Astrocyte (in vitro differentiated cells and primary cell): Measurements from ENCODE around the gene CAPN9. TPM values are rescaled to one million over a fixed set of nuclear protein-coding genes. Genes with fewer than 3 reads are reported as not detected.

Experiments used
- DNase-seq: peaks from one replicate; pipeline ENCODE4 v3.0.0-alpha.2; 2010; ENCODE audit warnings: low read depth
- FAIRE-seq: peaks from 2 replicates; lab custom pipeline; 2011; peaks lifted over from hg19 to GRCh38; lab: Jason Lieb, UNC
- H2AFZ ChIP-seq: 2 replicates; pipeline ENCODE4 v1.6.0; 2012; ENCODE audit warnings: low read depth, low read length, inconsistent platforms
- H3K27ac ChIP-seq: 2 replicates; pipeline ENCODE4 v1.5.1; 2011; ENCODE audit warnings: low read depth, low read length, inconsistent platforms
- H3K27me3 ChIP-seq: 2 replicates; pipeline ENCODE4 v1.6.0; 2011; ENCODE audit warnings: low read length, inconsistent platforms; ENCODE audit not compliant: insufficient read depth
- H3K36me3 ChIP-seq: 2 replicates; pipeline ENCODE4 v1.5.1; 2011; ENCODE audit warnings: low read length, inconsistent platforms; ENCODE audit not compliant: insufficient read depth
- H3K4me1 ChIP-seq: 2 replicates; pipeline ENCODE4 v1.5.1; 2011; ENCODE audit warnings: low read length, inconsistent platforms; ENCODE audit not compliant: insufficient read depth
- H3K4me2 ChIP-seq: 2 replicates; pipeline ENCODE4 v1.6.0; 2012; ENCODE audit warnings: low read length, inconsistent platforms
- H3K4me3 ChIP-seq: 2 replicates; pipeline ENCODE4 v1.5.1; 2011; ENCODE audit warnings: low read depth, mild to moderate bottlenecking, low read length, inconsistent platforms; ENCODE audit not compliant: insufficient read depth
- H3K79me2 ChIP-seq: 2 replicates; pipeline ENCODE4 v1.6.0; 2012; ENCODE audit warnings: mild to moderate bottlenecking, low read length, inconsistent platforms; ENCODE audit not compliant: insufficient read depth
- H3K9ac ChIP-seq: 2 replicates; pipeline ENCODE4 v1.6.0; 2012; ENCODE audit warnings: mild to moderate bottlenecking, low read length, inconsistent platforms
- H3K9me3 ChIP-seq: 2 replicates; pipeline ENCODE4 v1.5.1; 2012; ENCODE audit warnings: low read depth, mild to moderate bottlenecking, low read length, inconsistent platforms; ENCODE audit not compliant: insufficient read depth
- H4K20me1 ChIP-seq: 2 replicates; pipeline ENCODE4 v1.6.0; 2012; ENCODE audit warnings: low read length, inconsistent platforms; ENCODE audit not compliant: insufficient read depth
- H3K27ac Mint-ChIP-seq: one replicate; pipeline ENCODE4 v1.8.0; 2021; ENCODE audit warnings: mild to moderate bottlenecking, mixed read lengths; ENCODE audit not compliant: unreplicated experiment
- H3K27me3 Mint-ChIP-seq: one replicate; pipeline ENCODE4 v1.8.0; 2021; ENCODE audit warnings: low read depth, mixed read lengths; ENCODE audit not compliant: unreplicated experiment
- H3K36me3 Mint-ChIP-seq: one replicate; pipeline ENCODE4 v1.8.0; 2021; ENCODE audit warnings: low read depth, mixed read lengths; ENCODE audit not compliant: unreplicated experiment
- H3K4me1 Mint-ChIP-seq: one replicate; pipeline ENCODE4 v1.8.0; 2021; ENCODE audit warnings: low read depth, mixed read lengths; ENCODE audit not compliant: unreplicated experiment
- H3K4me3 Mint-ChIP-seq: one replicate; pipeline ENCODE4 v1.8.0; 2021; ENCODE audit warnings: mild to moderate bottlenecking, moderate library complexity, mixed read lengths; ENCODE audit not compliant: unreplicated experiment
- H3K9me3 Mint-ChIP-seq: one replicate; pipeline ENCODE4 v1.8.0; 2021; ENCODE audit warnings: mild to moderate bottlenecking, mixed read lengths; ENCODE audit not compliant: unreplicated experiment
- CTCF ChIP-seq: IDR thresholded peaks from 2 replicates; pipeline ENCODE4 v1.5.1; 2011; ENCODE audit warnings: low read depth, mild to moderate bottlenecking, inconsistent platforms, low read length, moderate library complexity; ENCODE audit not compliant: insufficient read depth
- EZH2 ChIP-seq: IDR thresholded peaks from 2 replicates; pipeline ENCODE4 v1.6.1; 2012; ENCODE audit warnings: mild to moderate bottlenecking, low read length, inconsistent platforms; ENCODE audit not compliant: insufficient read depth
- total RNA-seq: library from RNA; stranded (reverse); gene quantifications from 2 replicates; pipeline ENCODE4 v1.2.1, GENCODE V29; 2021

Gene CAPN9
- total RNA-seq, 1 donor from 2014 or later = not detected

DNA sequence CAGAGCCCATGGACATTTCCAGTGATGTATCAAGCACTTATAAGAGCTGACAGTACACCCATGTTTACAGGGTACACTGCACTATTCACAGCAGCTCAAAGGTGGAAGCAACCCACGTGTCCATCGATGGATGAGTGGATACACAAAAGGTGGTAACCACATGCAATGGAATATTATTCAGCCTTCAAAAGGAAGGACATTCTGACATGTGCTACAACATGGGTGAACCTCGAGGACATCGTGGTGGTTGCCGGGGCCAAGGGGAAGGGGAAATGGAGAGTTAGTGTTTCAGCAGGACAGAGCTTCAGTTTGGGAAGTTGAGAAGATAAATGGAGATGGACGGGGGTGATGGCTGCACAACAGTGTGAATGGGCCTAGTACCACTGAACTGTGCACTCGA is 42.4 kb upstream of the CAPN9 start:
- no peaks in the 10 kb centered on the region for H3K4me1 ChIP-seq
- H3K9ac ChIP-seq = no peak overlapping the region
- H3K4me3 ChIP-seq = no peak overlapping the region
- H3K27ac Mint-ChIP-seq = no peak overlapping the region
- no peak for DNase-seq
- no peaks in the 10 kb centered on the region for H4K20me1 ChIP-seq
- no peaks in the 10 kb centered on the region for H3K4me1 Mint-ChIP-seq
- no peak overlapping the region for H3K4me2 ChIP-seq
- H3K4me3 Mint-ChIP-seq = no peak overlapping the region
- no peak overlapping the region for H3K27ac ChIP-seq
- H3K36me3 ChIP-seq = no peaks in the 10 kb centered on the region
- H3K9me3 Mint-ChIP-seq = peaks cover 2% of the 10 kb centered on the region
- H3K36me3 Mint-ChIP-seq = peaks cover 2% of the 10 kb centered on the region
- H3K27me3 ChIP-seq = peaks cover 8% of the 10 kb centered on the region
- no peak for FAIRE-seq
- no peak overlapping the region for H2AFZ ChIP-seq
- H3K79me2 ChIP-seq = no peaks in the 10 kb centered on the region
- H3K9me3 ChIP-seq = no peaks in the 10 kb centered on the region
- TF ChIP-seq CTCF (no peak), EZH2 (no peak)
- peaks cover 30% of the 10 kb centered on the region for H3K27me3 Mint-ChIP-seq

GRCh38 chr1:230705289-230706019 is 41.7 kb upstream of the CAPN9 start:
- peaks cover 5% of the 10 kb centered on the region for H3K27me3 ChIP-seq
- no peaks in the 10 kb centered on the region for H4K20me1 ChIP-seq
- H2AFZ ChIP-seq = no peak overlapping the region
- H3K36me3 ChIP-seq = no peaks in the 10 kb centered on the region
- H3K9me3 Mint-ChIP-seq = peaks cover 2% of the 10 kb centered on the region
- H3K4me1 ChIP-seq = no peaks in the 10 kb centered on the region
- no peak overlapping the region for H3K4me3 Mint-ChIP-seq
- peaks cover 30% of the 10 kb centered on the region for H3K27me3 Mint-ChIP-seq
- no peaks in the 10 kb centered on the region for H3K79me2 ChIP-seq
- no peak overlapping the region for H3K4me3 ChIP-seq
- FAIRE-seq (no peak), DNase-seq (no peak)
- H3K9ac ChIP-seq = no peak overlapping the region
- no peak overlapping the region for H3K27ac Mint-ChIP-seq
- TF ChIP-seq CTCF (no peak), EZH2 (no peak)
- peaks cover 2% of the 10 kb centered on the region for H3K36me3 Mint-ChIP-seq
- H3K9me3 ChIP-seq = no peaks in the 10 kb centered on the region
- H3K4me2 ChIP-seq = no peak overlapping the region
- H3K4me1 Mint-ChIP-seq = no peaks in the 10 kb centered on the region
- no peak overlapping the region for H3K27ac ChIP-seq

- Histone ChIP-seq H3K36me3 (no peaks in the 10 kb centered on the region), H4K20me1 (no peaks in the 10 kb centered on the region), H3K4me3 (no peak overlapping the region), H3K9ac (no peak overlapping the region), H3K9me3 (no peaks in the 10 kb centered on the region), H3K4me1 (no peaks in the 10 kb centered on the region), H3K27ac (no peak overlapping the region), H3K79me2 (no peaks in the 10 kb centered on the region), H2AFZ (no peak overlapping the region), H3K4me2 (no peak overlapping the region), H3K27me3 (peaks cover 3% of the 10 kb centered on the region)
- Mint-ChIP-seq H3K27me3 (peaks cover 30% of the 10 kb centered on the region), H3K27ac (peak overlapping the region; percentile 8), H3K36me3 (peaks cover 2% of the 10 kb centered on the region), H3K4me1 (no peaks in the 10 kb centered on the region), H3K9me3 (peaks cover 2% of the 10 kb centered on the region), H3K4me3 (no peak overlapping the region)
- no peak for FAIRE-seq
- no peak for DNase-seq
- no peak for TF ChIP-seq EZH2
- no peak for TF ChIP-seq CTCF
Observed at GRCh38 chr1:230706020-230706699, 41.0 kb upstream of the CAPN9 start.
